Measurements from ENCODE around the gene ELANE. TPM values are rescaled to one million over a fixed set of nuclear protein-coding genes. Genes with fewer than 3 reads are reported as not detected.

Gene ELANE
- total RNA-seq, 4 donors from 2014 or later, result 1.9 to 2.1 (median 2.1) TPM; not detected in 1

DNA sequence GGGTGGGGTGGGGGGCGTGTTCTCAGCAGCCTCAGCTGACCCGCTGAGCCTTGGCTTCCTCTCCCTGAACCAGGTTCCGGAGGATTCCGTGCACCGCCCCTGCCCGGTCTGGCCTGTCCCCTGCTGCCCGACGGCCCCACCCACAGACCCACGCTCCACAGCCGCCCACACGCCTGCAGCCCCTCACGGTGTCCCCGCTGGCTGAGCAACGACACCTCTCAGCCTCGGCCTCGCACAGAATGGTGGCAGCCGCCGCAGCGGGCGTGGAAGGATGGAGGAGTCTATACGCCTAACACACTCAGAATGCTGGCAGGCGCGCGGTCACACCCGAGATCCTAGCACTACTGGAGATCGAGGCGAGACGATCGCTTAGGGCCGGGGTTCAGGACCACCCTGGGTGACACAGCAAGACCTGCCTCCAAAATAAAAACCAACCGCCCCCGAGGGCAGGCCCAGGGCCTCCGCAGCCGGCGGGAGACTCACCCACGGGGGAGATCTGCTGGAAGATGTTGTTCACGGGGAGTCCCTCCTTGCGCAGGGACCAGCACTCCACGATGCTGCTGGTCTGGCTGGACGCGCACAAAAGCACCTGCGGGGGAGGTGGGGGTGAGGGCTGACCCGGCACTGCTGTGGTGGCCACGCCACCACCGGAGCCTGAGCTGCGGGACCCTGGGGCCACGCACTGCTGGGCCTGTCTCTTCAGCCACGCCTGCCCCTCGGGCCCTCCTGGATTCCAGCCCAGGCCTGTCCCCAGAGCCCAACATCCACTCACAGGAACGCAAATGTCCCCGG, 32.5 kb downstream of the ELANE start:
- Histone ChIP-seq H3K4me1 (no peaks in the 10 kb centered on the region), H3K27ac (no peak overlapping the region), H3K36me3 (peaks cover 32 to 43% of the 10 kb centered on the region in 2 donors), H3K4me3 (replicated peaks in 1 of 3) (no peak overlapping the region), H3K27me3 (no peaks in the 10 kb centered on the region), H3K9me3 (no peaks in the 10 kb centered on the region)
- 94 to 98% methylated on average over 28 to 41 of the region's 51 CpGs for WGBS, 2 donors
- intact Hi-C loops (cut with DNase I), result no loop called here
- DNase-seq, result no peak
- TF ChIP-seq CTCF (IDR thresholded peaks at IDR 0.05) (no peak), POLR2A (IDR thresholded peaks at IDR 0.05) (no peak)

- Histone ChIP-seq H3K27ac (no peak overlapping the region), H3K4me1 (no peaks in the 10 kb centered on the region), H3K36me3 (peaks cover 29 to 35% of the 10 kb centered on the region in 2 donors), H3K27me3 (no peaks in the 10 kb centered on the region), H3K4me3 (replicated peaks in 1 of 3) (no peak overlapping the region), H3K9me3 (no peaks in the 10 kb centered on the region)
- DNase-seq, result no peak
- WGBS, 2 donors, result 96 to 97% methylated on average over 45 to 53 of the region's 64 CpGs
- intact Hi-C loops (cut with DNase I), result no loop called here
- TF ChIP-seq CTCF (IDR thresholded peaks at IDR 0.05) (no peak), POLR2A (IDR thresholded peaks at IDR 0.05) (no peak)
Observed at GRCh38 chr19:885536-886224, 33.6 kb downstream of the ELANE start.

GRCh38 chr19:887072-887471, 35.0 kb downstream of the ELANE start:
- TF ChIP-seq POLR2A (IDR thresholded peaks at IDR 0.05) (no peak), CTCF (IDR thresholded peaks at IDR 0.05) (no peak)
- Histone ChIP-seq H3K4me1 (peaks cover 2 to 4% of the 10 kb centered on the region in 2 donors), H3K27me3 (no peaks in the 10 kb centered on the region), H3K4me3 (replicated peaks in 1 of 3) (no peak overlapping the region), H3K9me3 (no peaks in the 10 kb centered on the region), H3K27ac (no peak overlapping the region), H3K36me3 (peaks cover 23 to 26% of the 10 kb centered on the region in 2 donors)
- no peak for DNase-seq
- 82 to 86% methylated on average over 16 of the region's 16 CpGs for WGBS, 2 donors
- intact Hi-C loops (cut with DNase I), result no loop called here

DNA sequence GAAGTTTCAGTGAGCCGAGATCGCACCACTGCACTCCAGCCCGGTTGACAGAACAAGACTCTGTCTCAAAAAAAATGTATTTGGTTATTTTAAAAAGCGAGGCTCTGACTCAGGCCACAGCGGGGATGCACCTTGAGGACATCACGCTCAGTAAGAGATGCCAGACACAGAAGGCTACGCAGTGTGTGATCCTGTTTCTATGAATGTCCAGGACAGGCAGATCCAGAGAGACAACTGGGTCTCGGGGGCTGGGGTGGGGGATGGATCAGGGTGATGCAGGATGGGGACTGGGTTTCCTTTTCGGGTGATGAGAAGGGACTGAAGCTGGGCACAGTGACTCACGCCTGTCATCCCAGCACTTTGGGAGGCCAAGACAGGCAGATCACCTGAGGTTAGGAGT, 35.5 kb downstream of the ELANE start:
- intact Hi-C loops (cut with DNase I), result no loop called here
- H3K4me1 ChIP-seq, result peaks cover 6% of the 10 kb centered on the region in 2 donors
- no peaks in the 10 kb centered on the region for H3K27me3 ChIP-seq
- no peaks in the 10 kb centered on the region for H3K9me3 ChIP-seq
- H3K27ac ChIP-seq, result no peak overlapping the region
- TF ChIP-seq CTCF (IDR thresholded peaks at IDR 0.05), result no peak
- no peak for TF ChIP-seq POLR2A (IDR thresholded peaks at IDR 0.05)
- no peak for DNase-seq
- H3K4me3 ChIP-seq (replicated peaks in 1 of 3), result no peak overlapping the region
- 93 to 98% methylated on average over 8 to 10 of the region's 10 CpGs for WGBS, 2 donors
- H3K36me3 ChIP-seq, result peaks cover 23 to 26% of the 10 kb centered on the region in 2 donors

All from thyroid gland (tissue), 4 donors.